OCI-LY3 (cell line): Measurements from ENCODE around the gene SCYL2.
A peak's percentile ranks its signal among the peaks of the same experiment; 100 is the strongest.

Experiments used
- H2AFZ ChIP-seq: fragments of 200-600, 300-600 bp; shearing (Covaris generic); 2 replicates; pipeline ENCODE4 v1.6.0; 2014; ENCODE audit warnings: antibody characterized with exemption, low read depth, low read length
- H3K27ac ChIP-seq: fragments of 200-600, 300-600 bp; sonication (generic); 2 replicates; pipeline ENCODE4 v1.5.1; 2014; ENCODE audit warnings: mild to moderate bottlenecking, low read length, moderate library complexity, mixed read lengths
- H3K27me3 ChIP-seq: fragments of 200-600, 300-600 bp; sonication (generic); 2 replicates; pipeline ENCODE4 v1.6.1; 2014; ENCODE audit warnings: low read depth, low read length, mixed read lengths
- H3K36me3 ChIP-seq: fragments of 200-600, 300-600 bp; sonication (generic); replicated peaks from 2 replicates; pipeline ENCODE3; 2014; ENCODE audit warnings: low read depth, low read length, mixed read lengths
- H3K4me1 ChIP-seq: fragments of 300-600, 200-600 bp; sonication (generic); 2 replicates; pipeline ENCODE4 v1.6.1; 2014; ENCODE audit warnings: low read length, mixed read lengths
- H3K4me2 ChIP-seq: fragments of 200-600, 300-600 bp; sonication (generic); 2 replicates; pipeline ENCODE4 v1.6.1; 2014; ENCODE audit warnings: low read length, mixed read lengths
- H3K4me3 ChIP-seq: fragments of 300-600, 200-600 bp; sonication (generic); 2 replicates; pipeline ENCODE4 v1.5.1; 2014; ENCODE audit warnings: antibody characterized with exemption, mild to moderate bottlenecking, low read length, moderate library complexity
- H3K79me2 ChIP-seq: fragments of 300-600, 200-600 bp; shearing (Covaris generic); 2 replicates; pipeline ENCODE4 v1.6.1; 2014; ENCODE audit warnings: mild to moderate bottlenecking, low read length, mixed read lengths
- H3K9ac ChIP-seq: fragments of 300-600, 200-600 bp; shearing (Covaris generic); 2 replicates; pipeline ENCODE4 v1.6.0; 2014; ENCODE audit warnings: mild to moderate bottlenecking, low read length, moderate library complexity
- H3K9me3 ChIP-seq: fragments of 200-600, 300-600 bp; shearing (Covaris generic); 2 replicates; pipeline ENCODE4 v1.6.1; 2014; ENCODE audit warnings: low read length, mixed read lengths; ENCODE audit not compliant: insufficient read depth
- H4K20me1 ChIP-seq: fragments of 200-600, 300-600 bp; sonication (generic); 2 replicates; pipeline ENCODE4 v1.6.1; 2016; ENCODE audit warnings: low read length, mixed read lengths; ENCODE audit not compliant: insufficient read depth
- EZH2phosphoT487 ChIP-seq: fragments of 200-600 bp; shearing (Covaris generic); IDR thresholded peaks from 2 replicates; pipeline ENCODE4 v1.6.1; 2018; ENCODE audit warnings: antibody characterized with exemption, mixed run types, low read depth
- TF ChIP-seq, protein P1 (sequence below): fragments of 200-600, 300-600 bp; sonication (generic); IDR thresholded peaks from 2 replicates; pipeline ENCODE4 v1.5.1; 2014; ENCODE audit warnings: antibody characterized with exemption, low read length, low read depth

SCYL2 gene

DNA sequence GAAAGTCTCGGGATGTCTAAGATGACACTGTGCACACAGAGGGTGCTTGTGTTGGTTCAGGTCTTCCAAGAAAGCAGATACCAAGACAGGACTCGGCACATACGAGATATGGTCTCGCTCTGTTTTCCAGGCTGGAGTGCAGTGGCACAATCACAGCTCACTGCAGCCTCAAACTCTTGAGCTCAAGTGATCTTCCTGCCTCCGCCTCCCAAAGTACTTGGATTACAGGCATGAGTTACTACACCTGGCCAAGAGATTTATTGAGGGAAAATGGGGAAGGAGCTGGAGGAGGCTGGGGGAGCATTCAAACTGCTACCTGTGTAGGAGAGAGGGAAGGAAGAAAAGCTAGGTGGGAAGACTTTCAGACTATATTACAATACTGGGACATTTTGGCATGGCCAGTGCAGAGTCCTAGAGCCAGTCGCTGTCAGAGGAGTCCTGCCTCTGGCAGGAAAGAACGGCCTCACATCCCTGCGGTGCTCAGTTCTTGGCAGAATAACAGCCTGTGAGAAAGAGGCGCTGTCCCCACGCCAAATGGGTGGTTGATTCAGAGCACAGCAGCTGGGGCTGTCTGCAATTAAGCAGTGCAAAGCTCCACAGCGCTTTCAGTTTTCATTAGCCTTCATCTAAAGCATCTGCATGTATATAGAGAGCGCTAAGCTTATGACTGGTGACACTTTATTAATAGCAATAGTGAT, 108.2 kb downstream of the SCYL2 start:
- Histone ChIP-seq H3K4me3 (no peak overlapping the region), H3K4me1 (no peaks in the 10 kb centered on the region)

DNA sequence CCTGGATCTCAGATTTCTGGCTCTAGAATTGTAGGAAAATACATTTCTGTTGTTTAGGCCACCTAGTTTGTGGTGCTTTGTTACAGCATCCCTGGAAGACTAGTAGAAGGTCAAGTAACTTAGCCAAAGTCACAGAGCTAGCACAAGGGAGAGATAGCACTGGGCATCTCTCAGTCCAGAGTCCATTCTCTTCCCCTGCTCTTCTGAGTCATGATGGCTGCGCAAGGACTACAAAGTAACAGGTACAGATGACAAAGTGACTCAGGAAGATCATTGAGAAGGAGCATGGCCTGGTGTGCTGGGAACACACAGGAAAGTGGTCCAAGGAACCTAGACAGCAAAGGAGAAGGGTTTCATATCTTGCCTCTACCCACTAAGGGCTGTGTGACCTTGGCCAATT, 109.2 kb downstream of the SCYL2 start:
- Histone ChIP-seq H3K79me2 (no peaks in the 10 kb centered on the region), H3K36me3 (no peaks in the 10 kb centered on the region), H3K4me1 (peaks cover 5% of the 10 kb centered on the region), H3K4me3 (no peak overlapping the region), H3K4me2 (no peak overlapping the region), H4K20me1 (no peaks in the 10 kb centered on the region), H3K27me3 (no peaks in the 10 kb centered on the region), H3K9me3 (no peaks in the 10 kb centered on the region), H2AFZ (no peak overlapping the region), H3K9ac (no peak overlapping the region), H3K27ac (no peak overlapping the region)
- no peak for TF ChIP-seq EZH2phosphoT487
- TF ChIP-seq, protein P1, sequence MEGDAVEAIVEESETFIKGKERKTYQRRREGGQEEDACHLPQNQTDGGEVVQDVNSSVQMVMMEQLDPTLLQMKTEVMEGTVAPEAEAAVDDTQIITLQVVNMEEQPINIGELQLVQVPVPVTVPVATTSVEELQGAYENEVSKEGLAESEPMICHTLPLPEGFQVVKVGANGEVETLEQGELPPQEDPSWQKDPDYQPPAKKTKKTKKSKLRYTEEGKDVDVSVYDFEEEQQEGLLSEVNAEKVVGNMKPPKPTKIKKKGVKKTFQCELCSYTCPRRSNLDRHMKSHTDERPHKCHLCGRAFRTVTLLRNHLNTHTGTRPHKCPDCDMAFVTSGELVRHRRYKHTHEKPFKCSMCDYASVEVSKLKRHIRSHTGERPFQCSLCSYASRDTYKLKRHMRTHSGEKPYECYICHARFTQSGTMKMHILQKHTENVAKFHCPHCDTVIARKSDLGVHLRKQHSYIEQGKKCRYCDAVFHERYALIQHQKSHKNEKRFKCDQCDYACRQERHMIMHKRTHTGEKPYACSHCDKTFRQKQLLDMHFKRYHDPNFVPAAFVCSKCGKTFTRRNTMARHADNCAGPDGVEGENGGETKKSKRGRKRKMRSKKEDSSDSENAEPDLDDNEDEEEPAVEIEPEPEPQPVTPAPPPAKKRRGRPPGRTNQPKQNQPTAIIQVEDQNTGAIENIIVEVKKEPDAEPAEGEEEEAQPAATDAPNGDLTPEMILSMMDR = no peak

More for the DNA sequence above, 108.2 kb downstream of the SCYL2 start:
- Histone ChIP-seq H3K4me2 (no peak overlapping the region), H2AFZ (no peak overlapping the region), H3K9me3 (no peaks in the 10 kb centered on the region), H3K79me2 (no peaks in the 10 kb centered on the region), H3K36me3 (no peaks in the 10 kb centered on the region), H4K20me1 (no peaks in the 10 kb centered on the region), H3K27ac (no peak overlapping the region), H3K27me3 (no peaks in the 10 kb centered on the region), H3K9ac (no peak overlapping the region)
- TF ChIP-seq EZH2phosphoT487 = no peak
- TF ChIP-seq, protein P1 = no peak

DNA sequence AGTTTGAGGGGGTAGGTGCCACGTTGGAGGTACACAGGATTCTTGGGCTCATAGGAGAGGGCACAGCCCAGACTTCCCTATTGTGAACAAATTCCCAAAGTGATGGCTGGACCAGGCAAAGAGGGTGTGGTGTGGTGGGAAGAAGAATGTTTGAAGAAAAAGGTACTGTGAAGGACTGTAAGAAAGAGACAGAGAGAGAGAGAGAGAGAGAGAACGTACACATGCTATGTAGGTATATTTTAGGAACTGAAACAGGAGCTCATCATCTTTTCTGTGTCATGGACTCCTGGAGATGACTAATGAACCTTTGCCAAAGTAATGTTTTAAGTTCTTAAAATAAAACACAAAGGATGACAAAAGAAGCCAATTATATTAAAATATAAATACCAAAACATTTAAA, 114.4 kb downstream of the SCYL2 start:
- H3K27ac ChIP-seq = no peak overlapping the region
- H3K4me1 ChIP-seq = peaks cover 13% of the 10 kb centered on the region
- H4K20me1 ChIP-seq = no peaks in the 10 kb centered on the region
- 0 out of 2 replicates have a peak overlapping the region, but pooled peaks have one; percentile 15 for H3K4me3 ChIP-seq
- no peaks in the 10 kb centered on the region for H3K36me3 ChIP-seq
- H3K27me3 ChIP-seq = peaks cover 7% of the 10 kb centered on the region
- no peak overlapping the region for H3K9ac ChIP-seq
- TF ChIP-seq EZH2phosphoT487 = no peak
- no peaks in the 10 kb centered on the region for H3K79me2 ChIP-seq
- no peak overlapping the region; the same call in 1 of the 2 replicates for H2AFZ ChIP-seq
- H3K9me3 ChIP-seq = no peaks in the 10 kb centered on the region
- H3K4me2 ChIP-seq = peak overlapping the region; percentile 54

DNA sequence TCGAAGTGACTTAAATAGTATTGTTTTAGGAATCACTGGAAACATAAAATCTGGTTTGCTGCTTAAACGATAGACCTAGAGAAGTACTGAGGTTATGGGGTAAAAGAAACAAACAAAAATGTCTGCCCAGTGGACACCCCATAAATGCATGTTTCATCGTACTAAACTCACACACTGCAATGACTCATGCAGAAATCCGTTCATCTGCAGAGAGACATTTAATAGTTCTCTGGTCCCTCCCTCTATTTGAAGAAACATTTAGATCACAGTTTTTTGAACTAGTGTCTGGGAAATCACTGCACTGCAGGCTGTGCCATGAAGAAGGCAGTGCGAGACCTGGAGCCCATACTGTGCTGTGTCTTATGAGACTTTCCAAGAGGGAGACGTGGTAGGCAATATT, 115.4 kb downstream of the SCYL2 start:
- Histone ChIP-seq H3K9me3 (no peaks in the 10 kb centered on the region), H3K4me3 (no peak overlapping the region), H3K36me3 (no peaks in the 10 kb centered on the region), H2AFZ (no peak overlapping the region), H4K20me1 (no peaks in the 10 kb centered on the region), H3K9ac (no peak overlapping the region), H3K27me3 (peaks cover 7% of the 10 kb centered on the region), H3K4me1 (peaks cover 13% of the 10 kb centered on the region), H3K4me2 (no peak overlapping the region), H3K27ac (no peak overlapping the region), H3K79me2 (no peaks in the 10 kb centered on the region)
- TF ChIP-seq, protein P1 = no peak
- no peak for TF ChIP-seq EZH2phosphoT487
